ENCODE results near the gene SDK2.
A peak's percentile ranks its signal among the peaks of the same experiment; 100 is the strongest.

The SDK2 gene

GRCh38 chr17:73647772-73648542, 3.7 kb upstream of the SDK2 start:
- TF ChIP-seq ZNF112 (tag by site-specific recombination; IDR thresholded peaks at IDR 0.05), result no peak
- TF ChIP-seq EGR2 (tag by site-specific recombination; IDR thresholded peaks at IDR 0.05; ENCODE audit: low read depth), result 0 out of 2 replicates have a peak, but pooled peaks have one; percentile 29
- TF ChIP-seq ZFHX2 (tag by site-specific recombination; conservative IDR thresholded peaks at IDR 0.05), result peak; percentile 51; the same call in 1 of the 2 replicates
- TF ChIP-seq ZNF19 (tag by site-specific recombination; IDR thresholded peaks at IDR 0.05; ENCODE audit: low read depth), result no peak
- POLR2A ChIA-PET, result no interaction called here
- Histone ChIP-seq H3K36me3 (ENCODE audit: control insufficient read depth in 2 of 2, insufficient read depth in 1 of 2, low read length in 2 of 2) (no peaks in the 10 kb centered on the region), H3K4me1 (ENCODE audit: control insufficient read depth, insufficient read depth, low read length) (no peaks in the 10 kb centered on the region), H3K4me3 (ENCODE audit: low read depth, low read length) (no peak overlapping the region), H3K27ac (ENCODE audit: extremely low read depth, low read depth, low read length) (no peak overlapping the region), H3K9me3 (ENCODE audit: control insufficient read depth, insufficient read depth, low read depth, low read length) (no peaks in the 10 kb centered on the region)
- CTCF ChIA-PET, result interaction anchor here (0.6 to 3.0 kb wide), 9 partner anchors 9 to 886 kb away, joined by 3 to 13 read pairs (median 3); no protein-coding TSS in a partner anchor

GRCh38 chr17:73647301-73647695, 3.1 kb upstream of the SDK2 start:
- ChIA-PET POLR2A (no interaction called here), CTCF (interaction anchor here (0.5 to 3.3 kb wide), 9 partner anchors 10 to 886 kb away, joined by 3 to 21 read pairs (median 4); no protein-coding TSS in a partner anchor)
- Histone ChIP-seq H3K9me3 (ENCODE audit: control insufficient read depth, insufficient read depth, low read depth, low read length) (no peaks in the 10 kb centered on the region), H3K36me3 (ENCODE audit: control insufficient read depth in 2 of 2, insufficient read depth in 1 of 2, low read length in 2 of 2) (no peaks in the 10 kb centered on the region), H3K4me3 (ENCODE audit: low read depth, low read length) (no peak overlapping the region), H3K4me1 (ENCODE audit: control insufficient read depth, insufficient read depth, low read length) (no peaks in the 10 kb centered on the region), H3K27ac (ENCODE audit: extremely low read depth, low read depth, low read length) (no peak overlapping the region)
- TF ChIP-seq ZBTB11 (tag by site-specific recombination; conservative IDR thresholded peaks at IDR 0.05; ENCODE audit: low read depth) (peak; percentile 26; the same call in 1 of the 2 replicates), ZNF610 (tag by site-specific recombination; IDR thresholded peaks at IDR 0.05; ENCODE audit: borderline replicate concordance) (no peak), SP7 (tag by site-specific recombination; IDR thresholded peaks at IDR 0.05) (peak; percentile 86), ZBTB10 (tag by site-specific recombination; IDR thresholded peaks at IDR 0.05) (no peak), PRDM6 (tag by site-specific recombination; IDR thresholded peaks at IDR 0.05) (no peak)

- ChIA-PET CTCF (interaction anchor here (0.5 to 3.3 kb wide), 13 partner anchors 10 to 553 kb away, joined by 3 to 21 read pairs (median 4); no protein-coding TSS in a partner anchor), POLR2A (no interaction called here)
- H3K4me3 ChIP-seq (ENCODE audit: low read depth, low read length), result no peak overlapping the region
- no peaks in the 10 kb centered on the region for H3K36me3 ChIP-seq (ENCODE audit: control insufficient read depth in 2 of 2, insufficient read depth in 1 of 2, low read length in 2 of 2)
- H3K4me1 ChIP-seq (ENCODE audit: control insufficient read depth, insufficient read depth, low read length), result no peaks in the 10 kb centered on the region
- H3K9me3 ChIP-seq (ENCODE audit: control insufficient read depth, insufficient read depth, low read depth, low read length), result no peaks in the 10 kb centered on the region
- TF ChIP-seq ZNF341 (tag by site-specific recombination; IDR thresholded peaks at IDR 0.05; ENCODE audit: low read depth) (peak; percentile 22; the same call in 1 of the 2 replicates), ZIC2 (tag by site-specific recombination; IDR thresholded peaks at IDR 0.05) (0 out of 2 replicates have a peak, but pooled peaks have one; percentile 11), GLIS1 (tag by site-specific recombination; IDR thresholded peaks at IDR 0.05) (peak; percentile 85), ZNF266 (tag by site-specific recombination; IDR thresholded peaks at IDR 0.05; ENCODE audit: low read depth) (no peak)
- no peak overlapping the region for H3K27ac ChIP-seq (ENCODE audit: extremely low read depth, low read depth, low read length)
Measured at GRCh38 chr17:73646409-73647300, 2.4 kb upstream of the SDK2 start.
